Upper lobe of right lung (tissue), 1 donor: ENCODE data around the gene EAPP. TPM values are rescaled to one million over a fixed set of nuclear protein-coding genes. Genes with fewer than 3 reads are reported as not detected.

Experiments
- ATAC-seq: fragments of 200-7000 bp; cut with Tn5 transposase; one replicate; pipeline ENCODE4 v1.9.1; 2020; ENCODE audit warnings: mild to moderate bottlenecking, moderate library complexity
- DNase-seq: peaks from one replicate; pipeline ENCODE4 v3.0.0-alpha.2; 2020
- H3K27ac ChIP-seq: fragments of 200-600 bp; one replicate; pipeline ENCODE4 v1.8.0; 2022
- H3K27me3 ChIP-seq: fragments of 200-600 bp; one replicate; pipeline ENCODE4 v1.8.0; 2022; ENCODE audit warnings: mild to moderate bottlenecking
- H3K36me3 ChIP-seq: fragments of 200-600 bp; one replicate; pipeline ENCODE4 v1.8.0; 2022
- H3K4me1 ChIP-seq: fragments of 200-600 bp; one replicate; pipeline ENCODE4 v1.8.0; 2022
- H3K4me3 ChIP-seq: fragments of 200-600 bp; one replicate; pipeline ENCODE4 v1.8.0; 2022; ENCODE audit warnings: mild to moderate bottlenecking
- H3K9me3 ChIP-seq: fragments of 200-600 bp; one replicate; pipeline ENCODE4 v1.8.0; 2022
- CTCF ChIP-seq: fragments of 200-600 bp; IDR thresholded peaks from one replicate; pipeline ENCODE4 v1.8.0; 2022; ENCODE audit warnings: antibody characterized with exemption
- intact Hi-C: fragments of 100-400 bp; cut with DNase I; formaldehyde crosslinking; loops from one replicate; pipeline ENCODE4 v1.11.0; 2022
- total RNA-seq: library from RNA; stranded (reverse); fragmentation: NEBNext Ultra II Directional; extraction: Animal tissue kit (Norgen Biotek cat#: 25700); gene quantifications from one replicate; pipeline ENCODE4 v1.2.1, GENCODE V29; 2021
- donor health status: DM: no; HTN: yes; CAD: no; lungs with severe emphysema.

Gene EAPP
- total RNA-seq, 1 donor from 2014 or later: 26.9 TPM

- Histone ChIP-seq H3K4me3 (no peak overlapping the region), H3K27me3 (no peaks in the 10 kb centered on the region), H3K27ac (no peak overlapping the region), H3K4me1 (no peaks in the 10 kb centered on the region), H3K36me3 (no peaks in the 10 kb centered on the region), H3K9me3 (no peaks in the 10 kb centered on the region)
- DNase-seq (no peak), ATAC-seq (no peak)
- no peak for TF ChIP-seq CTCF
- intact Hi-C loops: no loop called here
These were observed 65.3 kb downstream of the EAPP start for GRCh38 chr14:34474187-34474679.

- DNase-seq: no peak
- no peaks in the 10 kb centered on the region for H3K36me3 ChIP-seq
- no peak overlapping the region for H3K4me3 ChIP-seq
- no peaks in the 10 kb centered on the region for H3K9me3 ChIP-seq
- no peaks in the 10 kb centered on the region for H3K27me3 ChIP-seq
- H3K4me1 ChIP-seq: no peaks in the 10 kb centered on the region
- no peak for TF ChIP-seq CTCF
- intact Hi-C loops: no loop called here
- H3K27ac ChIP-seq: no peak overlapping the region
- ATAC-seq: no peak
These were observed 66.7 kb downstream of the EAPP start for GRCh38 chr14:34472706-34473279.

- intact Hi-C loops: no loop called here
- no peak for DNase-seq
- no peak for ATAC-seq
These were observed 69.2 kb downstream of the EAPP start for GRCh38 chr14:34470319-34470718.

GRCh38 chr14:34466691-34467090 lies 72.8 kb downstream of the EAPP start:
- no peak overlapping the region for H3K4me3 ChIP-seq
- intact Hi-C loops: no loop called here
- no peak for DNase-seq
- H3K27ac ChIP-seq: no peak overlapping the region
- ATAC-seq: no peak
- H3K36me3 ChIP-seq: no peaks in the 10 kb centered on the region
- peaks cover 2% of the 10 kb centered on the region for H3K4me1 ChIP-seq
- no peaks in the 10 kb centered on the region for H3K9me3 ChIP-seq
- TF ChIP-seq CTCF: no peak
- no peaks in the 10 kb centered on the region for H3K27me3 ChIP-seq

More at GRCh38 chr14:34470319-34470718, 69.2 kb downstream of the EAPP start:
- no peak for TF ChIP-seq CTCF
- Histone ChIP-seq H3K9me3 (no peaks in the 10 kb centered on the region), H3K36me3 (no peaks in the 10 kb centered on the region), H3K27me3 (no peaks in the 10 kb centered on the region), H3K4me1 (no peaks in the 10 kb centered on the region), H3K27ac (no peak overlapping the region), H3K4me3 (no peak overlapping the region)

Other genes with a start within 250 kb of the EAPP start
- gene SPTSSA, start 77.5 kb downstream of the EAPP start, total RNA-seq: 48.4 TPM
- 64.9 TPM for gene SNX6, start 90.4 kb upstream of the EAPP start, total RNA-seq
- 56.5 TPM for gene CFL2, start 174.9 kb upstream of the EAPP start, total RNA-seq